Upper lobe of left lung (tissue), 4 donors: ENCODE measurements around the gene TACC2.

Experiments
- CTCF ChIP-seq, 6 experiments: fragments of 450-650 bp in 4 of 6; fragments of 200-600 bp in 2 of 6; sonication (generic) in 2 of 6; IDR thresholded peaks; one replicate each; pipeline ENCODE4 v1.5.1; 2016 to 2019; ENCODE audit warnings: antibody characterized with exemption in 6 of 6
- EP300 ChIP-seq, 4 donors: sonication (generic); formaldehyde crosslinking; IDR thresholded peaks; one replicate each; pipeline ENCODE4 v1.5.1; 2017; ENCODE audit warnings: antibody characterized with exemption in 4 of 4, control low read depth in 2 of 4
- POLR2A ChIP-seq, 4 donors: fragments of 450-650 bp; IDR thresholded peaks; one replicate each; pipeline ENCODE4 v1.5.1; 2016 to 2017; ENCODE audit warnings: antibody characterized with exemption in 4 of 4, mild to moderate bottlenecking in 2 of 4

DNA sequence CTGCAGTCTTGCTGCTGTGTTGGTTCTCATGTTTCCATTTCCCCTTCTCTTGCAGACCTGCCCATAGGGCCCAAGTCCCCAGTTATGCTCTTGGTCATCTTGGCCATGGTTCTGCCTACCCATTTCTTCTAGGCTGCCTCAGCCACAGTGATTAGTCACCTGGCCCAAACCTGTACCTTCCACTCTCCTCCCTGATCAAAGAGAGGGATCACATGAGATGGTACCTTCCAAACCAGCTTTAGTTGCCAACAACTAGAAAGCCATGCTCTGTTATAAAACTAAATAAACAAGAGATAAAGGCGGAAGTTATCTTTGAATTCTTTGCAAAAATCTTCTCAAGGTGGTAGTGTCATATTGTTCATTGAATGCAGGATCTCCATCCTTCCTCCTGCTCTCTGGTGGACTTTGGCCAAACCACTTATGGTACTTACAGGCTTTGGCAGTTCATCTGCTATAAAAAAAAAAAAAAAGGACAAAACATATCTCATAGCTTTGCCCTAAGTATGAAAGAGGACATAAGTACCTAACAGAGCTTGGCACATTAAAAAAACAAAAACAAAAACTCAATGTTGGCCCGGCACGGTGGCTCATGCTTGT, 25.8 kb downstream of the TACC2 start:
- no peak for TF ChIP-seq CTCF (IDR thresholded peaks at IDR 0.05)
- no peak for TF ChIP-seq EP300 (IDR thresholded peaks at IDR 0.05)
- no peak for TF ChIP-seq POLR2A (IDR thresholded peaks at IDR 0.05)
